SH-SY5Y (cell line): ENCODE results near the gene DDX20.

Source experiments
- GATA2 ChIP-seq: IDR thresholded peaks from 2 replicates; pipeline ENCODE4 v1.6.1; 2011; ENCODE audit warnings: mild to moderate bottlenecking, low read depth, low read length
- GATA3 ChIP-seq: IDR thresholded peaks from 2 replicates; pipeline ENCODE4 v1.6.1; 2011; ENCODE audit warnings: low read depth, mild to moderate bottlenecking, low read length, moderate library complexity

GRCh38 chr1:111734426-111734825 lies 21.3 kb upstream of the DDX20 start:
- TF ChIP-seq GATA2 (no peak), GATA3 (no peak)
